H1 (cell line): ENCODE measurements around the gene FBXO47. TPM values are rescaled to one million over a fixed set of nuclear protein-coding genes. Genes with fewer than 3 reads are reported as not detected.

Experiments used
- CTCF ChIA-PET: fragments of 300-600 bp; sonication (Branson Sonifier 250); formaldehyde crosslinking; loops from one replicate; lab custom pipeline; 2021; ENCODE audit not compliant: partially characterized antibody; lab: Charles Lee
- POLR2A ChIA-PET: fragments of 300-600 bp; sonication (Branson Sonifier 250); formaldehyde crosslinking; loops from one replicate; lab custom pipeline; 2021; ENCODE audit warnings: inconsistent platforms; ENCODE audit not compliant: partially characterized antibody; lab: Charles Lee
- DNase-seq, 2 experiments: peaks; one replicate each; pipeline versions ENCODE4 v3.0.0 to v3.0.0-alpha.2; 2010 to 2022; ENCODE audit warnings: low spot score in 2 of 2, low read depth in 1 of 2, mixed read lengths in 1 of 2
- FAIRE-seq: peaks from 2 replicates; lab custom pipeline; 2011; peaks lifted over from hg19 to GRCh38; lab: Jason Lieb, UNC
- H2AFZ ChIP-seq: 2 replicates; pipeline ENCODE4 v1.8.1; 2012; ENCODE audit warnings: low read length, inconsistent platforms
- H2AK5ac ChIP-seq: 2 replicates; pipeline ENCODE4 v1.6.1; 2013; ENCODE audit warnings: low read depth, low read length
- H2BK120ac ChIP-seq: replicated peaks from 2 replicates; pipeline ENCODE3; 2013; ENCODE audit warnings: low read depth, low read length, inconsistent platforms
- H2BK12ac ChIP-seq: 2 replicates; pipeline ENCODE4 v1.6.1; 2013; ENCODE audit warnings: low read depth, low read length
- H2BK15ac ChIP-seq: 2 replicates; pipeline ENCODE4 v1.6.1; 2013; ENCODE audit warnings: low read length
- H2BK20ac ChIP-seq: 2 replicates; pipeline ENCODE4 v1.6.1; 2013; ENCODE audit warnings: low read length
- H2BK5ac ChIP-seq: 2 replicates; pipeline ENCODE4 v1.6.1; 2013; ENCODE audit warnings: low read depth, low read length
- H3K14ac ChIP-seq: 2 replicates; pipeline ENCODE4 v1.6.1; 2013; ENCODE audit warnings: inconsistent platforms; ENCODE audit not compliant: insufficient read length
- H3K18ac ChIP-seq: 2 replicates; pipeline ENCODE4 v1.6.1; 2013; ENCODE audit warnings: low read length; ENCODE audit errors: extremely low read depth
- H3K23ac ChIP-seq: 2 replicates; pipeline ENCODE4 v1.6.1; 2013; ENCODE audit warnings: inconsistent platforms; ENCODE audit not compliant: insufficient read length
- H3K23me2 ChIP-seq: 2 replicates; pipeline ENCODE4 v1.6.1; 2013; ENCODE audit warnings: low read depth, low read length
- H3K27ac ChIP-seq: 2 replicates; pipeline ENCODE4 v1.6.1; 2011; ENCODE audit warnings: low read depth, low read length, inconsistent platforms
- H3K27me3 ChIP-seq, 4 experiments: replicated peaks in 1 of 4; 1 replicate in 1 of 4; 2 replicates in 3 of 4; pipeline versions ENCODE4 v1.6.1 to v1.8.1; 2011 to 2013; ENCODE audit warnings: low read length in 3 of 4, mild to moderate bottlenecking in 3 of 4, inconsistent platforms in 2 of 4, mixed read lengths in 2 of 4, moderate library complexity in 1 of 4; ENCODE audit not compliant: control insufficient read depth in 3 of 4, insufficient read depth in 3 of 4; ENCODE audit errors: extremely low read depth in 1 of 4
- H3K36me3 ChIP-seq, 4 experiments: 2 replicates each; pipeline versions ENCODE4 v1.6.1 to v1.8.1; 2011 to 2013; ENCODE audit warnings: mild to moderate bottlenecking in 4 of 4, low read length in 3 of 4, moderate library complexity in 2 of 4, control low read depth in 1 of 4, inconsistent platforms in 1 of 4; ENCODE audit not compliant: insufficient read depth in 4 of 4, control insufficient read depth in 2 of 4
- H3K4ac ChIP-seq: replicated peaks from 2 replicates; pipeline ENCODE3; 2013; ENCODE audit warnings: low read length, low read depth, mixed read lengths, inconsistent platforms; ENCODE audit not compliant: insufficient read length
- H3K4me1 ChIP-seq, 4 experiments: replicated peaks in 1 of 4; 1 replicate in 1 of 4; 2 replicates in 3 of 4; pipeline versions ENCODE4 v1.6.1 to v1.8.1; 2011 to 2013; ENCODE audit warnings: low read length in 3 of 4, inconsistent platforms in 2 of 4, mixed read lengths in 1 of 4; ENCODE audit not compliant: insufficient read depth in 4 of 4, control insufficient read depth in 3 of 4
- H3K4me2 ChIP-seq, 2 experiments: 2 replicates each; pipeline versions ENCODE4 v1.6.1 to v1.8.1; 2011 to 2013; ENCODE audit warnings: low read depth in 2 of 2, low read length in 2 of 2, control low read depth in 1 of 2, inconsistent platforms in 1 of 2, mild to moderate bottlenecking in 1 of 2; ENCODE audit not compliant: insufficient read depth in 1 of 2
- H3K4me3 ChIP-seq, 4 experiments: fragments of 200-600, 300-600 bp in 1 of 4; sonication (generic), shearing (Covaris generic), sonication (Bioruptor Twin) in 1 of 4; 2 replicates each; pipeline versions ENCODE4 v1.5.1 to v1.8.1; 2011 to 2016; ENCODE audit warnings: low read length in 4 of 4, low read depth in 3 of 4, control low read depth in 2 of 4, inconsistent platforms in 2 of 4, mild to moderate bottlenecking in 2 of 4, mixed read lengths in 1 of 4, moderate library complexity in 1 of 4; ENCODE audit not compliant: insufficient read depth in 2 of 4; ENCODE audit errors: extremely low read depth in 1 of 4
- H3K56ac ChIP-seq: replicated peaks from 2 replicates; pipeline ENCODE3; 2013; ENCODE audit warnings: low read depth, mild to moderate bottlenecking, mixed read lengths, low read length, inconsistent platforms; ENCODE audit not compliant: insufficient read length
- H3K79me1 ChIP-seq: 2 replicates; pipeline ENCODE4 v1.6.1; 2013; ENCODE audit warnings: low read depth, low read length, control low read depth
- H3K79me2 ChIP-seq, 2 experiments: 2 replicates each; pipeline versions ENCODE4 v1.6.1 to v1.8.1; 2012 to 2013; ENCODE audit warnings: low read length in 2 of 2, mild to moderate bottlenecking in 2 of 2, inconsistent platforms in 1 of 2; ENCODE audit not compliant: insufficient read depth in 2 of 2, control insufficient read depth in 1 of 2
- H3K9ac ChIP-seq, 4 experiments: replicated peaks in 1 of 4; 1 replicate in 1 of 4; 2 replicates in 3 of 4; pipeline versions ENCODE4 v1.6.1 to v1.8.1; 2011 to 2013; ENCODE audit warnings: low read depth in 3 of 4, low read length in 3 of 4, control low read depth in 2 of 4, mild to moderate bottlenecking in 2 of 4, moderate library complexity in 2 of 4, inconsistent platforms in 1 of 4; ENCODE audit errors: extremely low read depth in 1 of 4
- H3K9me3 ChIP-seq, 2 experiments: 2 replicates each; pipeline versions ENCODE4 v1.6.1 to v1.8.1; 2012 to 2013; ENCODE audit warnings: mild to moderate bottlenecking in 2 of 2, moderate library complexity in 2 of 2, control low read depth in 1 of 2, inconsistent platforms in 1 of 2, low read depth in 1 of 2, low read length in 1 of 2, mixed read lengths in 1 of 2; ENCODE audit not compliant: insufficient read depth in 2 of 2
- H4K20me1 ChIP-seq, 2 experiments: replicated peaks in 1 of 2; 2 replicates each; pipeline versions ENCODE3 to v1.8.1; 2011 to 2013; ENCODE audit warnings: inconsistent platforms in 2 of 2, low read length in 2 of 2, mild to moderate bottlenecking in 1 of 2; ENCODE audit not compliant: insufficient read depth in 2 of 2, control insufficient read depth in 1 of 2
- H4K5ac ChIP-seq: 2 replicates; pipeline ENCODE4 v1.6.1; 2013; ENCODE audit warnings: low read length, low read depth, mixed read lengths, inconsistent platforms; ENCODE audit not compliant: insufficient read length
- H4K8ac ChIP-seq: 2 replicates; pipeline ENCODE4 v1.8.0; 2013; ENCODE audit warnings: mild to moderate bottlenecking, moderate library complexity, low read length, inconsistent platforms; ENCODE audit not compliant: insufficient read depth; ENCODE audit errors: extremely low read depth
- H4K91ac ChIP-seq: replicated peaks from 2 replicates; pipeline ENCODE3; 2013; ENCODE audit warnings: low read length, mixed read lengths, inconsistent platforms; ENCODE audit not compliant: insufficient read length
- JUND ChIP-seq: IDR thresholded peaks from 2 replicates; pipeline ENCODE4 v1.6.1; 2011; ENCODE audit warnings: mild to moderate bottlenecking, improper control_type of control experiment, low read length
- WGBS, 2 experiments: shearing (Covaris generic) in 1 of 2; methylation state at CpG; one replicate each; pipeline versions ENCODE4 v1.1.6 to v1.1.7; 2013 to 2015; ENCODE audit warnings: low lambda C conversion rate in 2 of 2, mixed read lengths in 2 of 2, inconsistent platforms in 1 of 2, low coverage in 1 of 2, missing lambda C conversion rate in 1 of 2; ENCODE audit not compliant: insufficient replicate concordance in 2 of 2, insufficient coverage in 1 of 2, insufficient read length in 1 of 2; ENCODE audit errors: extremely low coverage in 1 of 2, missing lambda C conversion rate in 1 of 2; 5-methylcytosine and 5-hydroxymethylcytosine counted together
- polyA plus RNA-seq, 7 experiments: library from polyadenylated mRNA; depleted of rRNA in 3 of 7; stranded (reverse) in 5 of 7; unstranded in 2 of 7; fragments of >200 nt in 5 of 7; fragments of 200-250 nt in 2 of 7; gene quantifications; 1 replicate in 5 of 7; 2 replicates in 1 of 7; 4 replicates in 1 of 7; pipeline versions ENCODE4 v1.2.1 to v1.2.3, GENCODE V29; 2011 to 2013; ENCODE audit warnings: missing spikeins in 2 of 7, mixed read lengths in 2 of 7
- total RNA-seq: library from RNA; stranded (reverse); fragmentation: NEBNext Ultra II Directional; extraction: Animal tissue kit (Norgen Biotek cat#: 25700); gene quantifications from 2 replicates; pipeline ENCODE4 v1.2.1, GENCODE V29; 2021

Gene FBXO47
- total and polyA plus RNA-seq, 2 of the 8 experiments (the other 6 are each of a cell fraction or from before 2014, with no cell fraction given): not detected

GRCh38 chr17:38916771-38917170 is 50.4 kb downstream of the FBXO47 start:
- H3K79me2 ChIP-seq: no peaks in the 10 kb centered on the region
- no peaks in the 10 kb centered on the region; a peak in 1 of 7 replicates for H3K4me1 ChIP-seq
- H3K27ac ChIP-seq: no peak overlapping the region
- H2BK120ac ChIP-seq: no peak overlapping the region
- H3K56ac ChIP-seq: no peak overlapping the region
- H2BK20ac ChIP-seq: no peak overlapping the region
- H4K8ac ChIP-seq: peak overlapping the region; percentile 57; the same call in 1 of the 2 replicates
- H2BK15ac ChIP-seq: no peak overlapping the region
- no peak overlapping the region for H3K4me2 ChIP-seq
- H3K23me2 ChIP-seq: no peaks in the 10 kb centered on the region
- H3K14ac ChIP-seq: no peak overlapping the region
- H3K79me1 ChIP-seq: no peaks in the 10 kb centered on the region
- POLR2A ChIA-PET: interaction anchor here (7.9 to 14.4 kb wide), 3 partner anchors 8 to 65 kb away, joined by 50 to 98 read pairs (median 51); partner anchors contain the start of genes LASP1 and RPL23
- H3K23ac ChIP-seq: no peak overlapping the region
- H4K5ac ChIP-seq: no peak overlapping the region
- H3K27me3 ChIP-seq: no peaks in the 10 kb centered on the region
- no peak overlapping the region for H2BK5ac ChIP-seq
- TF ChIP-seq JUND: no peak
- H3K36me3 ChIP-seq: peaks cover 6 to 35% (median 28%) of the 10 kb centered on the region in 4 experiments; a peak in 7 of 8 replicates
- peaks cover 3 to 8% of the 10 kb centered on the region in 2 experiments for H4K20me1 ChIP-seq
- no peak overlapping the region for H2BK12ac ChIP-seq
- CTCF ChIA-PET: interaction anchor here (0.6 to 5.2 kb wide), 13 partner anchors 8 to 101 kb away, joined by 3 to 40 read pairs (median 3); partner anchors contain the start of gene LASP1NB
- no peak overlapping the region for H2AFZ ChIP-seq
- no peak for DNase-seq
- H3K18ac ChIP-seq: no peak overlapping the region
- no peaks in the 10 kb centered on the region for H3K9me3 ChIP-seq
- WGBS, 2 experiments: 85% methylated on average over 8 of the region's 8 CpGs; no CpG with 5 or more reads in 1 of the 2 experiments
- no peak overlapping the region for H4K91ac ChIP-seq
- no peak overlapping the region for H2AK5ac ChIP-seq
- H3K9ac ChIP-seq: no peak overlapping the region; a peak in 1 of 7 replicates
- no peak for FAIRE-seq
- H3K4me3 ChIP-seq: no peak overlapping the region
- no peak overlapping the region for H3K4ac ChIP-seq
